ENCODE measurements around the gene GSAP. TPM values are rescaled to one million over a fixed set of nuclear protein-coding genes. Genes with fewer than 3 reads are reported as not detected.

Gene GSAP
- total RNA-seq, 1 experiment from 2014 or later = 0.85 TPM

DNA sequence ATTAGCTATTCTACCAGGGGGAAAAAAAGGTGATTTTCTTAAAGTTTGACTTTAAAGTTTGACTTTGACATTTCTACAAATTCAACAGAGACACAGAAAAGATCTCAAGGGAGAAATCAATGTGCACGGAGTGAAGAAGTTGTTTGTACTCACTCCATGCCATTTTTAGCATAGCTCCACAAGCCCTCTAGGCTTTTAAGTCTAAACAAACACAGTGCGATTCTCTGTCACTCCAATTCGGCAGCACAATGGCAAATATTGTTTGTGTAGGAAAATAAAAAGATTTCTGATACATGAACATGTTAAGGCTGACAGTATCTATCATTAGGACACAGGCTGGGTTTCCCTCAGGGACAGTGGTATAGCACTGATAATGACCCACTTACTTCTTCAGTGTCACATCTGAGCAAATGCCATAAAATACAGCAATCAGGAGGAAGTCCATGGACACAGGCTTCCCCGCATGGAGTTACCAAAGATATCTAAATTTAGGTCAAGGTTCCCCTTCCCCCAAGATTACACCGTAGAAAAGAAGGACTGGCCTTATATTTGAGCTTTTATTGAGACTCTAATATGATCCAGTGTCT is 28.0 kb downstream of the GSAP start:
- Histone ChIP-seq H3K4me1 (ENCODE audit: control insufficient read depth, insufficient read depth, low read length) (no peaks in the 10 kb centered on the region), H3K27ac (ENCODE audit: low read length) (no peak overlapping the region), H3K36me3 (ENCODE audit: control insufficient read depth, insufficient read depth, low read length) (no peaks in the 10 kb centered on the region), H3K4me3 (ENCODE audit: low read depth in 2 of 2, low read length in 2 of 2) (no peak overlapping the region), H3K9me3 (ENCODE audit: control insufficient read depth, insufficient read depth, low read depth, low read length) (no peaks in the 10 kb centered on the region), H3K27me3 (ENCODE audit: control insufficient read depth, insufficient read depth, low read length) (no peaks in the 10 kb centered on the region; the same call in 1 of the 2 replicates)
- intact Hi-C loops (cut with micrococcal nuclease; ENCODE audit: unreplicated experiment) = no loop called here
- TF ChIP-seq REST (IDR thresholded peaks at IDR 0.05; ENCODE audit: insufficient read depth in 1 of 2, low read depth in 2 of 2, low read length in 1 of 2) (no peak), SIN3A (IDR thresholded peaks at IDR 0.05; ENCODE audit: borderline replicate concordance, insufficient read depth, low read depth, low read length) (no peak), TCF7L2 (IDR thresholded peaks at IDR 0.05; ENCODE audit: low read depth, low read length) (no peak), POLR2AphosphoS5 (IDR thresholded peaks at IDR 0.05; ENCODE audit: low read depth, low read length) (no peak)
- TF ChIP-seq, protein P1, sequence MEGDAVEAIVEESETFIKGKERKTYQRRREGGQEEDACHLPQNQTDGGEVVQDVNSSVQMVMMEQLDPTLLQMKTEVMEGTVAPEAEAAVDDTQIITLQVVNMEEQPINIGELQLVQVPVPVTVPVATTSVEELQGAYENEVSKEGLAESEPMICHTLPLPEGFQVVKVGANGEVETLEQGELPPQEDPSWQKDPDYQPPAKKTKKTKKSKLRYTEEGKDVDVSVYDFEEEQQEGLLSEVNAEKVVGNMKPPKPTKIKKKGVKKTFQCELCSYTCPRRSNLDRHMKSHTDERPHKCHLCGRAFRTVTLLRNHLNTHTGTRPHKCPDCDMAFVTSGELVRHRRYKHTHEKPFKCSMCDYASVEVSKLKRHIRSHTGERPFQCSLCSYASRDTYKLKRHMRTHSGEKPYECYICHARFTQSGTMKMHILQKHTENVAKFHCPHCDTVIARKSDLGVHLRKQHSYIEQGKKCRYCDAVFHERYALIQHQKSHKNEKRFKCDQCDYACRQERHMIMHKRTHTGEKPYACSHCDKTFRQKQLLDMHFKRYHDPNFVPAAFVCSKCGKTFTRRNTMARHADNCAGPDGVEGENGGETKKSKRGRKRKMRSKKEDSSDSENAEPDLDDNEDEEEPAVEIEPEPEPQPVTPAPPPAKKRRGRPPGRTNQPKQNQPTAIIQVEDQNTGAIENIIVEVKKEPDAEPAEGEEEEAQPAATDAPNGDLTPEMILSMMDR (IDR thresholded peaks at IDR 0.05) = no peak
- POLR2A ChIA-PET = no interaction called here
- in situ Hi-C loops (cut with HindIII; ENCODE audit: low pct_unique_long_range_greater_than_20kb, low sequenced_read_pairs) = no loop called here
- ATAC-seq (no peak), DNase-seq (ENCODE audit: low read depth, low spot score) (no peak)
- no TSS peak for BruUV-seq (replicated peaks)
- CTCF ChIA-PET = interaction anchor here (1.0 kb wide), 1 partner anchor 333 kb away, joined by 3 read pairs; no protein-coding TSS in a partner anchor

GRCh38 chr7:77386165-77386822 is 29.9 kb downstream of the GSAP start:
- no peaks in the 10 kb centered on the region for H3K4me1 ChIP-seq (ENCODE audit: control insufficient read depth, insufficient read depth, low read length)
- BruUV-seq (replicated peaks) = no TSS peak
- DNase-seq (ENCODE audit: low read depth, low spot score) (no peak), ATAC-seq (no peak)
- in situ Hi-C loops (cut with HindIII; ENCODE audit: low pct_unique_long_range_greater_than_20kb, low sequenced_read_pairs) (no loop called here), intact Hi-C loops (cut with micrococcal nuclease; ENCODE audit: unreplicated experiment) (no loop called here)
- no peak for TF ChIP-seq TCF7L2 (IDR thresholded peaks at IDR 0.05; ENCODE audit: low read depth, low read length)
- no peak for TF ChIP-seq REST (IDR thresholded peaks at IDR 0.05; ENCODE audit: insufficient read depth in 1 of 2, low read depth in 2 of 2, low read length in 1 of 2)
- no peak for TF ChIP-seq SIN3A (IDR thresholded peaks at IDR 0.05; ENCODE audit: borderline replicate concordance, insufficient read depth, low read depth, low read length)
- TF ChIP-seq, protein P1 (IDR thresholded peaks at IDR 0.05) = no peak
- no peak for TF ChIP-seq POLR2AphosphoS5 (IDR thresholded peaks at IDR 0.05; ENCODE audit: low read depth, low read length)
- ChIA-PET CTCF (no interaction called here), POLR2A (interaction anchor here (0.6 kb wide), 1 partner anchor 11 kb away, joined by 3 read pairs; no protein-coding TSS in a partner anchor)
- no peaks in the 10 kb centered on the region for H3K9me3 ChIP-seq (ENCODE audit: control insufficient read depth, insufficient read depth, low read depth, low read length)
- no peaks in the 10 kb centered on the region for H3K36me3 ChIP-seq (ENCODE audit: control insufficient read depth, insufficient read depth, low read length)
- no peak overlapping the region for H3K27ac ChIP-seq (ENCODE audit: low read length)
- H3K27me3 ChIP-seq (ENCODE audit: control insufficient read depth, insufficient read depth, low read length) = peaks cover 8% of the 10 kb centered on the region
- H3K4me3 ChIP-seq (ENCODE audit: low read depth in 2 of 2, low read length in 2 of 2) = no peak overlapping the region

Measured in Panc1 (cell line).